GM12878 (cell line): Measurements from ENCODE around the gene LCLAT1.

Source experiments
- BRCA1 ChIP-seq: IDR thresholded peaks from 2 replicates; pipeline ENCODE4 v1.6.1; 2011; ENCODE audit warnings: low read depth, low read length, improper control_type of control experiment
- EZH2 ChIP-seq: IDR thresholded peaks from 2 replicates; pipeline ENCODE4 v1.6.1; 2012; ENCODE audit warnings: low read depth, mild to moderate bottlenecking, control low read depth, inconsistent platforms, low read length, borderline replicate concordance; ENCODE audit not compliant: control insufficient read depth
- FOXM1 ChIP-seq: IDR thresholded peaks from 2 replicates; pipeline ENCODE4 v1.6.1; 2012; ENCODE audit warnings: low read depth, mild to moderate bottlenecking, inconsistent platforms, low read length, moderate library complexity
- TF ChIP-seq, protein P1 (sequence below): IDR thresholded peaks from 2 replicates; pipeline ENCODE4 v1.6.1; 2012; ENCODE audit warnings: mild to moderate bottlenecking, low read depth, low read length
- TF ChIP-seq, protein P2 (sequence below), 3 experiments: IDR thresholded peaks in 2 of 3; conservative IDR thresholded peaks in 1 of 3; 2 replicates each; pipeline ENCODE4 v1.5.1; 2011; ENCODE audit warnings: low read depth in 3 of 3, low read length in 3 of 3, mild to moderate bottlenecking in 3 of 3, control low read depth in 2 of 3, moderate library complexity in 2 of 3, inconsistent platforms in 1 of 3, mixed read lengths in 1 of 3; ENCODE audit not compliant: control insufficient read depth in 2 of 3, insufficient read depth in 1 of 3; ENCODE audit errors: extremely low read depth in 1 of 3

DNA sequence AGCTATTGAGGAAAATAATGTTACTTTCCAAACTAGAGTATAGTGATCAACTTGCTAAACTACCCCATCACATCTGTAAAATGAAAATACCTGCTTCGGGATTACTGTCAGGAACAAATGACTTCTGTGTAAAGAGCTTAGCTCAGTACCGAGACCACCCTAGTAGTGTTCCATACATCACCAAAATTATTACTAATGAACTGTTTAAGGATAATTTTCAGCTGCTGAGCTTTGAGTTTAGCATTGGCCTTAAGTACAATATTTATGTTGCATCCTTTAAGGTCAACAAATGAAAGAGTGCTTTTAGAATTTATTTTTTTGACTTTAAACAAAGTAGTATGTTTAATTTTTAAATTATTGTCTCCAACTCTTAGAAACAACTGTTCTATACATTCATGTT lies 144.1 kb downstream of the LCLAT1 start:
- TF ChIP-seq, protein P1, sequence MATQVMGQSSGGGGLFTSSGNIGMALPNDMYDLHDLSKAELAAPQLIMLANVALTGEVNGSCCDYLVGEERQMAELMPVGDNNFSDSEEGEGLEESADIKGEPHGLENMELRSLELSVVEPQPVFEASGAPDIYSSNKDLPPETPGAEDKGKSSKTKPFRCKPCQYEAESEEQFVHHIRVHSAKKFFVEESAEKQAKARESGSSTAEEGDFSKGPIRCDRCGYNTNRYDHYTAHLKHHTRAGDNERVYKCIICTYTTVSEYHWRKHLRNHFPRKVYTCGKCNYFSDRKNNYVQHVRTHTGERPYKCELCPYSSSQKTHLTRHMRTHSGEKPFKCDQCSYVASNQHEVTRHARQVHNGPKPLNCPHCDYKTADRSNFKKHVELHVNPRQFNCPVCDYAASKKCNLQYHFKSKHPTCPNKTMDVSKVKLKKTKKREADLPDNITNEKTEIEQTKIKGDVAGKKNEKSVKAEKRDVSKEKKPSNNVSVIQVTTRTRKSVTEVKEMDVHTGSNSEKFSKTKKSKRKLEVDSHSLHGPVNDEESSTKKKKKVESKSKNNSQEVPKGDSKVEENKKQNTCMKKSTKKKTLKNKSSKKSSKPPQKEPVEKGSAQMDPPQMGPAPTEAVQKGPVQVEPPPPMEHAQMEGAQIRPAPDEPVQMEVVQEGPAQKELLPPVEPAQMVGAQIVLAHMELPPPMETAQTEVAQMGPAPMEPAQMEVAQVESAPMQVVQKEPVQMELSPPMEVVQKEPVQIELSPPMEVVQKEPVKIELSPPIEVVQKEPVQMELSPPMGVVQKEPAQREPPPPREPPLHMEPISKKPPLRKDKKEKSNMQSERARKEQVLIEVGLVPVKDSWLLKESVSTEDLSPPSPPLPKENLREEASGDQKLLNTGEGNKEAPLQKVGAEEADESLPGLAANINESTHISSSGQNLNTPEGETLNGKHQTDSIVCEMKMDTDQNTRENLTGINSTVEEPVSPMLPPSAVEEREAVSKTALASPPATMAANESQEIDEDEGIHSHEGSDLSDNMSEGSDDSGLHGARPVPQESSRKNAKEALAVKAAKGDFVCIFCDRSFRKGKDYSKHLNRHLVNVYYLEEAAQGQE, result no peak
- no peak for TF ChIP-seq EZH2
- no peak for TF ChIP-seq BRCA1
- no peak for TF ChIP-seq FOXM1
- TF ChIP-seq, protein P2, sequence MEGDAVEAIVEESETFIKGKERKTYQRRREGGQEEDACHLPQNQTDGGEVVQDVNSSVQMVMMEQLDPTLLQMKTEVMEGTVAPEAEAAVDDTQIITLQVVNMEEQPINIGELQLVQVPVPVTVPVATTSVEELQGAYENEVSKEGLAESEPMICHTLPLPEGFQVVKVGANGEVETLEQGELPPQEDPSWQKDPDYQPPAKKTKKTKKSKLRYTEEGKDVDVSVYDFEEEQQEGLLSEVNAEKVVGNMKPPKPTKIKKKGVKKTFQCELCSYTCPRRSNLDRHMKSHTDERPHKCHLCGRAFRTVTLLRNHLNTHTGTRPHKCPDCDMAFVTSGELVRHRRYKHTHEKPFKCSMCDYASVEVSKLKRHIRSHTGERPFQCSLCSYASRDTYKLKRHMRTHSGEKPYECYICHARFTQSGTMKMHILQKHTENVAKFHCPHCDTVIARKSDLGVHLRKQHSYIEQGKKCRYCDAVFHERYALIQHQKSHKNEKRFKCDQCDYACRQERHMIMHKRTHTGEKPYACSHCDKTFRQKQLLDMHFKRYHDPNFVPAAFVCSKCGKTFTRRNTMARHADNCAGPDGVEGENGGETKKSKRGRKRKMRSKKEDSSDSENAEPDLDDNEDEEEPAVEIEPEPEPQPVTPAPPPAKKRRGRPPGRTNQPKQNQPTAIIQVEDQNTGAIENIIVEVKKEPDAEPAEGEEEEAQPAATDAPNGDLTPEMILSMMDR (IDR thresholded peaks at IDR 0.05 in 2 of 3, conservative IDR thresholded peaks at IDR 0.05 in 1 of 3; ENCODE audit: control insufficient read depth in 2 of 3, extremely low read depth in 1 of 3, insufficient read depth in 1 of 3, low read depth in 3 of 3, low read length in 3 of 3), result no peak
